HG03469 (cell line): ENCODE results near the gene HRH2.
"Not testable (repeated sequence)": the region's sequence is repeated elsewhere in the genome, so short reads cannot be mapped to it uniquely, and the experiment has no call there.

Experiments used
- ATAC-seq: cut with Tn5 transposase; IDR thresholded peaks from one replicate; pipeline ENCODE4 v1.9.1; 2021; ENCODE audit warnings: mild to moderate bottlenecking, moderate library complexity, moderate number of reproducible peaks; ENCODE audit not compliant: unreplicated experiment

The HRH2 gene

DNA sequence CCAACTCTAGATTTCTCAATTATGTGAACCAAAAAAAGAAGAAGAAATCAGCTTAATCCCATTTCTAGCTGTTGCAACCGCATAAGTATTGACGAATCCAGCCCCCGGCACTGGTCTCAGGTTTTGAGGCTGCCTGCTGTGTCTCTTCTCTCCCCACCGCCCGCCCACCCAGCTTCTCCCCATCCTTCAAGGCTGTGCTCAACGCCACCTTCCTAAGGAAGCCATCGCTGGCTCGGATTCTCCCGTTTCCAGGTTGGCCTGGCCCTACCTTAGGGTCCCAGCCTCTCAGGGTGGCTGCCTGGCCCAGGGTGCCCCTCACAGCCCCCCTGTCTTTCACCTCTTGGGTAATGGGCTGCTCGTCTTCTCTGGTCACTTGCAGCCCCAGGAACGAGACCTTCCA lies 77.8 kb downstream of the HRH2 start:
- ATAC-seq, result no peak

DNA sequence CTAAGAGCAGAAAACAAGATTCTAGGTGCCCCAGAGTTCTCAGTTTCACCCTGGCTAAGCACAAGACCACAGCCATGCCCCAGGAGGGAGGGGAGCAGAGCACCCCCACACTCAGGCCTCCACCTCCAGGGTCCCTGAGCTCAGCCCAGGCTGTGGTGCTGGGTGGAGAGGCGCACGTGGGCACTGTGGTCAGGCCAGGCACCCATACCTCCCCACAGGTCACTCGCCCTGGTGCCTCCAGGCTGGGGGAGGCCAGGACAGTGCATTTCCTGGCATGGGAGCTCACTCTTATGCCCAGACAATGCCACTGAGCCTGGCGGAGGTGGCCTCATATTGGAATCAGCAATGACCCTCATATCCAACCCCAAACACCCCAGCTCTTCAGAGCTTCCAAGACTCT lies 78.8 kb downstream of the HRH2 start:
- no peak for ATAC-seq

DNA sequence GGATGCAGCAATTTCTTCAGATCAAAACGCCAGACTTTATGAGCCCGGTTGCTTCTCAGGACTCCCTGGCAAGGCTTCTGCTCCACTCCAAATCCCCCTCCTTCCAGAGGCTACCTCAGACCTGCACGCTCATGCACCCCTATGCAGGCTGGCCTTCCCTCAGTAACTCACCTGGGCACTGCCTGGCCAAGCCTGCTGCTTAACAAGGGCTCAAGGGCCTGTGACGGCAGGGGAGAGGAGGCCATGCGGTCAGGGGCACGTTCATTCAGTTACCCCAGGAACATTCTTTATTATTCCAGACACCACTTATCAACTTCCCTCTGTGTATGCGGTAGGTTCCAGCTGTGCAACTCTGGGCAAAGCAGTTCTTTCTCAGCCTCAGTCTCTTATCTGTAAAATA lies 79.6 kb downstream of the HRH2 start:
- no peak for ATAC-seq

DNA sequence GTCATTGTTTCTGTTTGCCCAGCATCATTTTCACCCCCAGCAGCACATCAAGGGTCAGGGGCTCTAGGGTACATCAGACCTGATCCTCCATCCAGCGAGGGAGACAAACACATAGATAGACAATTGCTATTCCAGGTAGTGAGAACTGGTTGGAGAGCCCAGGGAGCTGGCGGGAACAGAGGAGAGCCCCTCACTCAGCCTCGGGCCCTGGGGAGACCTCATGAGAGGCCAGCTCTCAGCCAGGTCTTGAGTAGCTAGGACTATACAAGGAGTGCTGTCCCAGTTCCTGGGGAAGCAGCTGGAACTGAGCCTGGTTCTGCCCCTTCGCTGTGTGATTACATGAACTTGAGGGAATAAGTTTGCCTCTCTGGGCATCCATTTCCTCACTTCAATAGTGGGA lies 80.3 kb downstream of the HRH2 start:
- ATAC-seq, result no peak

DNA sequence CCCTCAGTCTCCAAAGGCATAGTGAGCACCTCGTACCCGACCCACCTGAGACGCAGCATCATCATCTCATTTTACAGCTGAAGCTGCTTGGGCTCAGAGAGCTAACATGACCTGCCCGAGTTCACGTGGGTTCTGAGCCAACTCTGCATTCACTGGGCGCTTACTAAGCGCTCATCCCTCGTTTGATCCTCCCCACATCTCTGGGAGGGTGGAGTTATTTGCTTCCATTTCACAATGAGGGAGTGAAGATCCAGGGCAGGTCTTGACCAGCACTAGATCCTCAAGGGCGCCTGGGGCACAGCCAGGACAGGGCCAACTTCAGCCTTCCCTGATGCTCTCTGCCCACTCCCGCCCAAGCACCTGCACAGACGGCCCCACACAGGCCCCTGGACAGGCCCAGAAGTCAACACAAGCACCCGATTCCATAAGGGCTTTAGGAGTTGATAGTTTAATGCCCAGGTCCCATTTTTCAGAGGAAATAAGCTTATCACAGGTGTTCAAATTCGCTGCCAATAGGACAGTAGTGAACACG lies 80.8 kb downstream of the HRH2 start:
- ATAC-seq, result no peak

DNA sequence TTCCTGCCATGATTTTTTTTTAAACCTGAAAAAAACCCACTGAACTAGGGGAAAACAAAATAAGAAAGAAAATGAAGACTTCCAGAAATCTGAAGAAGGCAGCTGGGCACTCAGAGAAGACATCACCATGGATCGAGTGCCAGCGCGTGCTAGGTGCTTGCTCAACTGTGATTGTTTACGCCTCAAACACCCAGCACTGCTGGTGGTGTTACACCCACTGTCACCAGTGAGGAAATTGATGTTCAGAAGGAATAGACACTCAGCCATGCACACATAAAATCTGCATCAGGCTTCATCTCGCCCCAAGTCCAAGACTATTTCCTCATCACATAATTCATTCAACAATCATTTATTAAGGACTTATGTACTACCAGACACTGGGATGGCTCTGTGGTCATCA lies 82.1 kb downstream of the HRH2 start:
- ATAC-seq, result no peak

DNA sequence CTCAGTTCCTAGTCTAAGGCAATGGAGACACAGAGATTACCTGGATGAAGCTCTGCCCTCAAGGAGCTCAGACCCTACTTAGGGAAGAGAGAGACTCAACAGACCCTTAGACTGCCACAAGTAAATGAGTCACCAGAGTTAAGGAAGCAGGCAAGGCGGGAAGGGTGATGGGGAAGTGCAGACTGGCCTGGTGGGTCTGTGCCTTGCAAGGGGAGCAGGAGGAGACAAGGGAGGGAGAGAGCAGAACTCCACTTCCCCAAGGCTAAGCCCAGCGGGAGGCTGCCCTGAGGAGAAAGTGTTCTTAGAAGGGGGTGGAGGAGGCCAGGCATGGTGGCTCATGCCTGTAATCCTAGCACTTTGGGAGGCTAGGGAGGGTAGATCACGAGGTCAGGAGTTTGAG lies 83.7 kb downstream of the HRH2 start:
- no peak for ATAC-seq

DNA sequence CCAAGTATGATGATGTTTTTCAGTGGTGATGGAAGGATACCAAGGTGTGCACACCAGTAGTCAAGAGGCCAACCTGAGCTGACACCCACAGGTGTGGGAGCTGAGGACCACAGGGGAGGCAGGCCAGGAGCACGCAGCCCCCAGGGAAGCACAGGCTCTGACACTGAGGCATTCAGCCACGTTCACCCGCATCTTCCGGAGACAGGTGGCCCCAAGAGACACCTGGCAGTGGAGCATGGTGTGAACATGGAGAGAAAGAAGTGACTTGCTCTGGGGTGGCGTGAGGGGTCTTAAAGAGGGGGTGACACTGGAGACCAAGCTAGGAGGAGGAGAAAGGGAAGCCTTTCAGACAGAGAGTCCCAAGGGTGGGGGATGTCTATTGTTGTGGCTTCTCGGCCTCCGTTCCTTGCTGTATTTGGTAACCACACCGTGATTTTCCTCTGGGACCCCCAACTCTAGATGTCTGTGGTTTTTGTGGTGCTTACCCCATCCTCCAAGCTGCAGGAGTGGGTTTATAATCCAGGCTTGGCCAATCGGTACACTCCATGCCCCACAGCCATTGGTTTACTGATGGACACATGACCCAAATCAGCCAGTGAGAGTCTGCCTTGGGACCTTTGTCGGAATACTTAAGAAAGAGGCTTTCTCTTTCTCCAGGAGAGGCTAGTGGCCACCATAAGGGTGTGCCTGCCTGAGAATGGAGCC lies 84.6 kb downstream of the HRH2 start:
- no peak for ATAC-seq

DNA sequence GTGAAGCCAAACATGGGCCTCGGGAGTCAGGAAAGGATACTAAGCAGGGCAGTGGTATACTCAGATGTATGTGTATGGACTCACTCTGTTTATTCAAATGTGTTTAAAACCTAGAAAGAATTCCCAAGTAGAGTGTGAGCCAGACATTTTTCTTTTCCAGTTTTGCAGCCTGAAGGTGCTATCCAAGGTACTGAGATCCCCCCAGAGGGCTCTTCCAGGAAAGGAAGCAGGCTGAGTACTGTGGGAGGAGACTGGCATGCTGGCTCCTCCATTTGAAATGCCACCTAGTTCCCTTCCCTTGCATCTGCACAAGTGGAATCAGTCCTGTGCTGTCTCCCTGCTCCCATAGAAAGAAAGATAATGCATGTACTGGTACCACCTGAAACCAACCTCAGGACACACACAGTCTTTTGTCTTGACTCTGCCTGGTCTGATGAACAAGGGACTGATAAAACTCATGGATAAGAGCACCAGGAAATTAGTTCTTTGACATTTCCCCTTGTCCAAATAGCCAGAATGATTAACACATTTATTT lies 85.9 kb downstream of the HRH2 start:
- ATAC-seq, result no peak

DNA sequence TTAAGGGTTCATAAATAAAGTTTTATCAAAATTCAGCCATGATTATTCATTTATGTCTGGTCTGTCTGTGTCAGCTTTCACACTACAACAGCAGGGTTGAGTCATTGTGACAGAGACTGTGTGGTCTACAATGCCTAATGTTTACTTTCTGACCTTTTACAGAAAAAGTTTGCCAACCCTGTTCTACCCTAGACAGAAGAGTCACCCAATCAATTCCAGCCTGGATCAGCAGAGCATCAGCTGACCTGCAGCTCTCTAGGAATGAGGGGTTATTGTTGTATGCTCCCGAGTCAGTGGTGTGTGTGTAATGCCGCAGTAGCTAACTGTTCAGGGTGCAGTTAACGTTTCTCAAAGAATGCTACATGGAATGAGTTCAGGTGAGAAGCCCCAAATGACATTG lies 87.3 kb downstream of the HRH2 start:
- ATAC-seq, result no peak

DNA sequence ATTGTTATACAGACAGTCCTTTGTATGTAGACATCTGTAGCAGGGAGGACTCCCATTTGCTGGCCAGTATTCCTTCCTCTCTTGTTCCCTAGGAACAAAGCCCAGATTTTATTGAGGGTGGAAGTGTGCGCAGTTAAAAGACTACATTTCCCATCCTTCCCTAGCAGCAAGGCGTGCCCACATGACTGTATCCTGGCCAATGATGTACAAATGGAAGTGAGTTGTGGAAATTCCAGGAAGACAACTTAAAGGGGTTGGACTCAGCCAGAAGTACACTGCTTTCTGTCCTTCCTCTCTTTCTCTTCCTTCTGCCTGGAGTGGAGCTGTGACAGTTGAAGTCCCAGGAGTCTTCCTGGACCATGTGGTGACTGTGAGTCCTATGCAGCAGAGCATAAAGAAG lies 89.0 kb downstream of the HRH2 start:
- no peak for ATAC-seq

DNA sequence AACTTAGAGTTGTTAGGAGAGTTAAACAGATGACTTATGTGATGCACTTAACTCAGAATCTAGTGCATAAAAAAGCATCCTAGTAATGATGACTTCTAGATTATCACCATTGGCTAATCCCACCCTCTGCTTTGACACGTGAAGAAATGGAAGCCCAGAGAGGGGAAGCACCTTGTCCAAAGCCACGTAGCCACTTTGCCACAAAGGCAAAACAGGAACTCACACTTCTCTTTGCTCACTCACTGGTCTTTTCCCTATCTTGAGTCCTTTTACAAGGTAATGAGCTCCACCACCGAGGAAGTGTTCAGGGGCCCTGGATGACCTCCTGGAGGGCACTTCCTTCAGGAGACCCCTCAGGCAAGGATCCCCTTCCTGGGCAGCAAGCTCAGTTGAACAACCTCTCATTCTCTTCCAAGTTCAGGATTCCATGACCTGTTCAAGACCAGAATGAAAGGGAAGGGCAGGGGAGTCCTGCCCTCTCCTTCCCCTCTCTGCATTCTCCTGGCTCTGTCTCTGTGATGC lies 89.7 kb downstream of the HRH2 start:
- ATAC-seq, result no peak

DNA sequence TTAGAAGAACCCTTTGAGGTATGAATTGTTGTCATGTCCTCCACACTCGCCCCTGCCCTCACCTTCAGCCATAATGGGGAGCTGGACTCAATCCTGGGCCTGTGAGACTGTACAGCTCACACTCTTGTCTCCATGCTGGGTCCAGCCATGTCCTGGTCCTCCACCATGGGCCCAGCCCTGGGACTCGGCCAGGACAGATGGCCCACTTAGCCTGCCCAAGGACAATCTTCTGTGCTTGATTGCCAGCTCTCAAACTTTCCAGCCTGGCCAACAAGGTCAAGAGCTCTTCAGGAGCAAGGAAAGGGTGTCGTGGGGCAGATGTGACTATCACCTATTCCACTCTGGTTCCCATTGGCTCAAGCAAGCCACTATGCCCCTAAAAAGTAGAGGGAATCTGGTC lies 90.8 kb downstream of the HRH2 start:
- ATAC-seq, result no peak

DNA sequence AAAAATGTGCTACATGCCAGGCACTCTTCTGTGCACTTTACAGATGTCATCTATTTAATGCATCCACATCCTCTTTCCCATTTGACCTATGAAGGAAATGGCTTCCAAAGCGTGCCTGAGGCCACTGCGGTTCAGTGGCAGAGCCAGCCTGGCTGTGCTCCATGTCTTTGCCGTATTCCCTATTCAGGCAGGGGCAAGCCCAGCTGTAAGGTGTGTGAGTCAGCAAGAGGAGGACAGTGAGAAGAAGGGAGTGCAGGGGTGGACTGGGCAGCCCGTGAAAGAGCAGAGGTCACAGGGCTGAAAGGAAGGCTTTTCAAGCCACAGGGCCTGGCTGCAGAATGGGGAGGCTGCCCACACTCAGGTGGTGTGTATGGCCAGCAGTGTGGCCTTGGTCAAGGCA lies 91.7 kb downstream of the HRH2 start:
- no peak for ATAC-seq

DNA sequence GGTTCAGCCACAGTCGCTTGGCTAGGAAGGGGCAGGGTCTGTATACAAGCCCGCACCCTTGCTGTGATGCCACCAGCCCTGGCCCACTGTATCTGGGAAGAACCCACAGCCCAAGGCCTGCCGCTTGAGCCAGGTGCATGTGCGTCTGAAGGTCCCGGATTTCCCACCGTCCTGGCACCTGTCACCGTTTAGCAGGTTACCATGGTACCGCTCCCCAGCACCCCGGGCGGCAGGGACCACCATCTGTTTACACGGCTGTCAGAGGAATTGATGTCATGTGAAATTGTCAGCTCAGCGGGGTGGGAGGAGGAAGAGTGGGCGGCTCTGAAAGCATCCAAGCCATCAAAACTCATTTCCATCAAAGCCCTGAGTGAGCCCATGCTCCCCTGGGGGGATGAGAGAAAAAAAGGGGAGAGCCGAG lies 92.7 kb downstream of the HRH2 start:
- no peak for ATAC-seq

DNA sequence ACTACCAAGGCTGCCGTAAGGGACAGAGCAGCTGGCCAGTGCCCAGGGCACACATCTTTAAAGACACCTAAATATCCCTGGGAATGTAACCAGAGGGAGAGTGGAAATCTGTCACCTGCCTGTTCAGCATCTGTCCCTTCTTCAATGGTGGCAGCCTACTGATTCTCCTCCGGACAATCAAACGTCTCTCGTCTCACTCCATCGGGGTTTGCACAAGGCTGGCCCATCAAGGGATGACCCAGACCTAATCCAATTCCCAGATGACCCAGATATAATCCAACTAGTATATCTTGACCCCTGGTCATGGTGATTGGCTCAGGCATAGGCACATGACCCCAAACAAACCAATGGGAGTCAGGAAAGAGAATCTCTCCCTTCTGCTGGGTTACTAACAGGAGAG lies 93.5 kb downstream of the HRH2 start:
- ATAC-seq, result no peak

DNA sequence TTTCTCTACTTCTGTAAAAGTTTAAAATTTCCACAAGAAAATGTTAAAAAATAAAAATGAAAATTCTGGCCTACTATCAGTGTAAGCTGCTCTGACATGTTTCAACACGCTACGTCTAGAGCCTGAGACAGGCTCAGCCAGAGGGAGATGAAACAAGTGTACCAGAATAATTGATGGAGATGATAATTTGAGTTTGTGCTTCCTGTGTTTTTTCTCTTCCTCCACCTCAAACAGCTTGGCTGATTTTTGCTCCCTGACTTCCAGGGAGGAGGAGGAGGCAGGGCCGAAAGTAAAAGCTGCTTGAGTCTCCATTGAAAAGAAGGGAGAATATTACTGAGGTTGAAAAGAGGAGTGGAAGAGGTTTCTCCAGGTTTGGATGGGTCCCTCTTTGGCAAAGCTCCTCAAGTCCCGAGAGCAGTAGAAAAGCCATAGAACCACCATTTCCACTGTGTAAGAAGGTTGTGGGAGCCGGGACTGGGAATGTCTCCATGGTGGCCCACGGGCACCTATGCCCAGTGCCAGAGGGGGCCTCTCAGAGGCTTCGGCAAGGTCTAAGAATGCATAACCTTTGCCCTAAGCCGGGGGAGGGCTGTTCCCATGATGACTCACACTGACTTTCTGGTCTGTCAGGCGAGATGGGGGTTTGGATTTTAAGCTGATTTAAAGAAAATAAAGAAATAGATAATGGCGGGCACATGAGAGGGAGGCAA lies 95.1 kb downstream of the HRH2 start:
- no peak for ATAC-seq

DNA sequence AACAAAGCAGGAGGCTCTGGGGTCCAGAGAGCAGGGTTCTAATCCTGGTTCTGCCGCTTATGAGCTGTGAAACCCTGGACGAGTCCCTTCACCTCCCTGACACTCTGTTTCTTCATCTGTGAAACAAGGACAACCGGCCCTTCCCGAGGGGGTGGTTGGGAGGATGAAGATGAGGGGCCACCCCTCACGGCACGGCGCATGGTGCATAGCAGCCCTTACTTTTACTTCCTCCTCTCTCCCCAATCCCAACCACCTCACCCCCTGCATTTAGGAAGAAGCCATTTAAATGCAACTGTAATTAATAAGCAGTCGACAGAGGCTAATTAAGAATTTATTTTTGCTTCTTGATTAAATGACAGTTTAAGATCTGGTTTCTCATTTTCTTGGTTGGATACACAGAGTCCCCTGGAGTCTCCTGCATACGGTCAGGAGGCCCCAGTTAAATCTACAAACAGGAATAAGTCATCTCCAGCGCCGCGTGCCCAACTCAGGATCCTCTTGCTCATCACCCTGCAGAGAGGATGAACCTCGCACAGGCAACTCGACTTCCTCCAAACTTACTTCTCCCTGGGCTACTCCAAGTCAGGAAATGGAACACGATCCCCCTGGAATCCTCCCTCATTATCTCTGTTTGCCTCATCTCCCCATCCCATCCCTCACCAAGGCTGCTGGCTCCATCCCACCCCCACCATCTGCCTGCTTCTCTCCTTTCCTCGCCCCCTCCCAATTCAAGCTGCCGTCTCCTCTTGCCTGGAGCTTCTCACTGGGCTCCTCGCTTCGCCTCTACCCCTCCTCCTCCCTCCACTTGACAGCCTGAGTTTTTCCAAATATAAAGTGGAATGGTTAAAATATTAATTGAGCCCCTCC lies 95.9 kb downstream of the HRH2 start:
- ATAC-seq, result no peak

DNA sequence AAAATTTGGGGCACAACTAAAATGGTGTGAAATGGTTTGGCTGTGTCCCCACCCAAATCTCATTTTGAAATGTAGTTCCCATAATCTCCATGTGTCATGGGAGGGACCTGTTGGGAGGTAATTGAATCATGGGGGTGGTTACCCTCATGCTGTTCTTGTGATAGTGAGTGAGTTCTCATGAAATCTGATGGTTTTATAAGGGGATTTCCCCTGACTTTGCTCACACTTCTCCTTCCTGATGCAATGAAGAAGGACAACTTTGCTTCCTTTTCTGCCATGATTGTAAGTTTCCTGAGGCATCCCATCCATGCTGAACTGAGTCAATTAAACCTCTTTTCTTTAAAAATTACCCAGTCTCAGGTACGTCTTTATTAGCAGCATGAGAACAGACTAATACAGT lies 102.1 kb downstream of the HRH2 start:
- ATAC-seq, result not testable (repeated sequence)
